HG03280 (cell line): ENCODE data around the gene USP16.
A peak's percentile ranks its signal among the peaks of the same experiment; 100 is the strongest.
"Not testable (repeated sequence)": the region's sequence is repeated elsewhere in the genome, so short reads cannot be mapped to it uniquely, and the experiment has no call there.

Source experiments
- ATAC-seq: cut with Tn5 transposase; IDR thresholded peaks from one replicate; pipeline ENCODE4 v1.9.1; 2021; ENCODE audit warnings: mild to moderate bottlenecking, moderate library complexity; ENCODE audit not compliant: unreplicated experiment

USP16 gene

DNA sequence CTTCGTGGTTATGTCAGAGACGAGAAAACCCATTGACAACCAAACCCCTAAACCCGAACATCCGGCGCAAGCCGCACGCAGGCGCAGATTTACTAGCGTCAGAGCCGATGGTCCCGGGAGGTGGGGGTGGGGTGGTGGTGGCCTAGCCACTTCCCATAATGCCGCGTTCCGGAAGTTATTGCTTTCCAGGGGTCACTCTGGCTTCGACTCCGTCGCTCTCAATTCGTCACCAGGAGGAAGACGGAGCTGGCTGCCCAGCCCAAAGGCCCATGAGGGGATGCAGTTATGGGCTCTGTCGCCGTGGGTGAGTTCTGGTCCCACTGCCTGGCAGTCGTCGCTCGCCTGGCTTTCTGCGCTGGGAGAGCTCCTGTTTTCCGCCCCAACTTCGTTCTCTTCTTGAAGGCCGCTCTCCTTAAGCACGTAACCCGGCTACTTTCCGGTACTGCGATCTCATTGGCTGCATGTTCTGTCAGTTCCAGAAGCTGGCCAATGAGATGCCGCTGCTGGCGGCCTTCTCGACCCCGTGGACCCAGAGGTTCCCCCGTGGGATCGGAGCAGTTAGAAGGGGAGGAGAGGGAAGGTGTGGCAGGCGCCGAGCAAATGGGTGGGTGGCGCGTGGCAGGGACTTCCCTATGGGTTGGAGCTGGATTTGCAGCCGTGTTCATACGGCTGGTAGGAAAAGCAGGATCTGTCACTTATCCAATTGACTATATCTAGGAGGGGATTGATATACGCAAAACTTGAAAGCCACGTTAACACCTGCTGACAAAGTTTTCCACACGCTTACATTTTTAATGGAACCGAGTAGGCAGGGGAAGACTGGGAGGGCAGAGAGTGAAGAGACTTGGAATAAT lies at the start of gene USP16:
Gene USP16, plus strand, starts transcription at position 195 of the 854 bp plus-strand sequence. CDS start 3,246 bp downstream, outside the sequence.
- peak; percentile 97 for ATAC-seq

GRCh38 chr21:28975397-28975796 lies 49.1 kb upstream of the USP16 start:
- no peak for ATAC-seq

- ATAC-seq: no peak
These were observed 45.4 kb upstream of the USP16 start for GRCh38 chr21:28979092-28979491.

DNA sequence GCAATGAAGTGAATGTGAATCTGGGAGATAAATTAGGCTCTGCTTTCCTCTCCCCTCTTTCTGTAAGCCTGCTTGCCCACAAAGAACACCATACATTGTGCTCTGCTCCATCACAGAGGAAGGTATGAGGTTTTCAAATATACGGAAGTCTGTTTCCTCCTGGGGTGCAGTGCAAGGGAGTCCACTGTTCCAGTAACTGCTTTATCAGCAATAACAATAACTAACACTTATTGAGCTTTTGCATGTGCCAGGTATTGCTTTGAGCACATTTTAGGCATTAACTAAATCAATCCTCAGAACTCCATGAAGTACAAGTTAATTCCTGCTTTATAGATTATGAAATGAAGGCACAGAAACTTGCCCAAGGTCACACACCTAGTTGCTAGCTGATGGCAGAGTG lies 41.8 kb upstream of the USP16 start:
- no peak for ATAC-seq

DNA sequence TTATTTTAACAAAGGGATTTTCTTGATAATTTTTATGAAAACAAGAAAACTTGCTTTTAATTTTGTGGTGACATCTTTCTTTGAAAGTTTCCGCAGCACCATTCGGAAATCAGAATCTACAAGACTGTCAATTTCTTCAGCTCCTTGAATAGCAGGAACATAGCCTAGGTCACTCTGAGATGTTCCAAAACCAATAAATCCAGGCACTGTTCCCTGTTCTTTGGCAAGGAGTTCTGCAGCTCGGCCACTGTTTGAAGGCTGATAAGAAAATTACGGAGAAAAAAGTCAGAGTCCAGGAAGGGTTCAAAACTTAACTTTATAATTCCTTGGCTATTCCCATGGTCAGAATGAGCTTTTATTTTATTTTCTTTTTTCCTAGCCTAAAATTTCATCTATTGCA lies 37.8 kb upstream of the USP16 start:
- no peak for ATAC-seq

DNA sequence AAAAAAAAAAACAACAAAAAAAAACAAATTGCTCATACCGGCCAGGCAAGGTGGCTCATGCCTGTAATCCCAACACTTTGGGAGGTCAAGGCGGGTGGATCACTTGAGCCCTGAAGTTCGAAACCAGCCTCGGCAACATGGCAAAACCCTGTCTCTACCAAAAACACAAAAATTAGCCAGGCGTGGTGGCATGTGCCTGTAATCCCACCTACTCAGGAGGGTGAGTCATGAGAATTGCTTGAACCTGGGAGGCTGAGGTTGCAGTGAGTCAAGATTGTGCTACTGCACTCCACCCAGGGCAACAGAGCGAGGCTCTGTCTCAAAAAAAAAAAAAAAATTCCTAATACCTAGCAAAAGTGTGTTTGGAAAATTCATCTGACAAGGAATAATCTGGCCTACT lies 36.3 kb upstream of the USP16 start:
- not testable (repeated sequence) for ATAC-seq

DNA sequence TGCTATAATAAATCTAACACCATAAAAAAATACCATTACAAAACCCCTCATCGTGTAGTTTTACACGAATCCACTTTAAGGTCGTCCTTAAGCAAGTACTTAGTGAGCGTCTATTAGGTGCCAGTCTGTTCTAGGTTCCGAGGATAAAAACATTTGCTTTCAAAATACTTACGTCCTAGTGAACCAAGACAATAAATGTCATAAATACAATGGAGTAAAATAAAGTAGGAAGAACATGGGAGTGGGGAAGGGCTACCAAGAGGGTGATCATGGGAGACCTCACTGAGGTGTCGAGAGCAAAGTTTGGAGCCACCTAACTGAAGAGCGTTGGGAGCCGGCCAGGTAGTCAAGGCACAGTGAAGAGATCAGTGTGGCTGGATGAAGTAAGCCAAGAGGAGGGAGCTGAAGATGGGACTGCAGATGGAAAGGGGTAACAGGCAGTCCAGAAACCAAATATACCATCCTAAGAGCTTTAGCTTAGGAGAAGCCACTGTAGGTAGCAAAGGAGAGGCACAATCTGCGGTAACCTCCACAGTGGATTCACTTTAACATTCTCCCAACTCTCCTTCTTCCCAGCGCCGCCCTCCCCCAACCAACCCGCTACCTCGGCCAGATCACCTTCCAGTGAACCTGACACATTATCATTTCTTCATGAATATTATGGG lies 32.5 kb upstream of the USP16 start:
- ATAC-seq: no peak

GRCh38 chr21:28992526-28993292 lies 31.8 kb upstream of the USP16 start, which contains the start of gene LTN1:
Gene LTN1, minus strand, starts transcription at chr21:28992877. Its CDS starts 72 bp downstream, at chr21:28992805.
- ATAC-seq: peak; percentile 96

DNA sequence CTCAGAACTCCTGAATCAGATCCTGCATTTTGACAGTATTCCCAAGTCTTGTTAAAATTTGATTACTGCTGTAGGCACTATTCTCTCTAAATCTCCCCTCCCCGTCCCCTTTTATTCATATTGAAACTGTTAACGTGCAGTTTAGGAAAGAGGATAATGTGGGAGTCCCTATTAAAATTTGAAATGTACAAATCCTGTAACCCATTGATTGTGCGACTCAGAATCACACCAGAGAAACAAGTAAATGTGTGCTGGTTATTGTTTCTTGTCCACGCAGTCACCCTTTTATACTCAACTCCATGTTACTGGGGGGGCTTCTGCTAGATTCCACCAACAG lies 31.2 kb upstream of the USP16 start:
- no peak for ATAC-seq

DNA sequence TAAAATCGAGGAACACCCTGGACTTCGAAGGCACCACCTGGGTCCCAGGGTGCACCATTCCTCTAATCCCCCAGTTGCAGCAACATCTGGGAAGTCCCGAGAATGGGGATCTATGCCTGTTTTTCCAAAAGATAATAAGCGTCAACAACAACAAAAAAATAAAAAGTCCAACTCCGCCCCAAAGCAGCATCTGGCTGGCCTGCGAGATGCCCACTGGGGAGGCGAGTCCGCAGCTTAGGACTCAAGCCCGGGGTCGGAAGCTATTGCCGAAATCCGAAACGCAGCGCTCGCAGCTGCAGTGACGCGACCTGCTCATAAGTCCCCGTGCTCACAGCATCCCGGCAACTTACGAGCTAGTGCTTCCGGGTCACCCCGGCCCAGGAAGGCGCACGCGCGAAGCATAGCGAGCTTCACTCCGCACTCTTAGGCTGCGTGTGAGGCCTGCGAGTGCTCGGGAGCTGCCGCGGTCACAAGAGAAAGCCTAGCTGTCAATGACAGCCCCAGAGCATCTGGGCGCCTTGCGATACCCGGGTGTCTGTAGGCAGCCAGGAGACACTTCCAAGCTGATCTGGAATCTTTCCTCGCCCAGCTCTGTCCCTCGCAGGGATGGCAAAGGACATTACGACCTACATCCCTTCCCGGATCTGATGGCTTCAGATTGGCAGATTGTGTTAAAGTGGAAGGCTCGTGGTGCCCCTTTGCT lies 21.9 kb upstream of the USP16 start:
- peak; percentile 100 for ATAC-seq

GRCh38 chr21:29005696-29006095 lies 18.8 kb upstream of the USP16 start:
- ATAC-seq: no peak

GRCh38 chr21:29007135-29007534 lies 17.3 kb upstream of the USP16 start:
- ATAC-seq: no peak

DNA sequence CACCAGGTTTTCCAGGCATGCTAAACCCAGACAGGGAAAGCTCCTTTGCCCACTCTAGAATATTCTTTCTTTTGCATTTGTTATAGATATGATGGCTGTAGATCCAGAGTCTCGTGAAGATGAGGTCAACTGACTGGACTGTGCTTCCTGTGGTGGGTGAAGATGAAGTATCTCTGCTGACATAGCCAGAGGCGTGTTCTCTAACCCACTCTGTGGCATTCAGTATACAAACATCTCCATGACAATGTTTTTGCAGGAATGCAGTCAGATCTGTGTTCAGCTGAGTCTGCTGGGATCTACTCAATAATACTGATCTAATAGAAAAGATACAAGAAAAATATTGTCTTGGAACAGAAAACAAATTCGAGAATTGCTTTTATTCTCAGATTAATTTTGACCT lies 16.7 kb upstream of the USP16 start:
- no peak for ATAC-seq

GRCh38 chr21:29008367-29008766 lies 16.1 kb upstream of the USP16 start:
- no peak for ATAC-seq

DNA sequence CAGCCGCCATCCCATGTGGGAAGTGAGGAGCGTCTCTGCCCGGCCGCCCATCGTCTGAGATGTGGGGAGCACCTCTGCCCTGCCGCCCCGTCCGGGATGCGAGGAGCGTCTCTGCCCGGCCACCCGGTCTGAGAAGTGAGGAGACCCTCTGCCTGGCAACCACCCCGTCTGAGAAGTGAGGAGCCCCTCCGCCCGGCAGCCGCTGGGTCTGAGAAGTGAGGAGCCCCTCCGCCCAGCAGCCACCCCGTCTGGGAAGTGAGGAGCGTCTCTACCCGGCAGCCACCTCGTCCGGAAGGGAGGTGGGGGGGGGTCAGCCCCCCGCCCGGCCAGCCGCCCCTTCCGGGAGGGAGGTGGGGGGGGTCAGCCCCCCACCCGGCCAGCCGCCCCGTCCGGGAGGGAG lies 13.2 kb upstream of the USP16 start:
- ATAC-seq: not testable (repeated sequence)

- ATAC-seq: no peak
These were observed 6.7 kb upstream of the USP16 start for GRCh38 chr21:29017639-29018237.

- ATAC-seq: peak; percentile 7
These were observed 5.9 kb upstream of the USP16 start for GRCh38 chr21:29018540-29018939.

- ATAC-seq: no peak
These were observed 2.3 kb upstream of the USP16 start for GRCh38 chr21:29022166-29022565.

GRCh38 chr21:29025328-29025713 lies 853 bp downstream of the USP16 start:
- ATAC-seq: no peak

DNA sequence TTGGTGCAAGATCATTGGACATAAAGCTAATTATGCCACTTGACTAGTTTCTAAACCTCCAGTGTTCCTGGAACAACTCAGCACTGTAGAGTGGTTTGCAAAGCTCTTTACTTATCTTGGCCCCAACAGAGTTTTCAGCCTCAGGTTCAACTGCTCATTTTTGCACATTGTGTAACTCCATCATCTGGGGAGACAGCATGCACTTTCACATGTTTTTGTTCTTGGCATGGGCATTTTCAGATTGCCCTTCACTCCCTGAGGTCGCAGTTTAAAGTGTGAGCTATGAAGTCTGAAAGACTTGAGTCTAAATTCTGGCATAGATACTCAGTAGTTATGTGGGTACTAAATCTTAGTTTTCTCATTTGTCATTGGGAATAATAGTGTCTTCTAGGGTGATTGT lies 5.1 kb downstream of the USP16 start:
- ATAC-seq: no peak

- no peak for ATAC-seq
These were observed 6.4 kb downstream of the USP16 start for GRCh38 chr21:29030909-29031308.
